ENCODE data around the gene MOB3B.

MOB3B gene

GRCh38 chr9:27385606-27386322, 143.8 kb downstream of the MOB3B start:
- DNase-seq, result peak; percentile 36

DNA sequence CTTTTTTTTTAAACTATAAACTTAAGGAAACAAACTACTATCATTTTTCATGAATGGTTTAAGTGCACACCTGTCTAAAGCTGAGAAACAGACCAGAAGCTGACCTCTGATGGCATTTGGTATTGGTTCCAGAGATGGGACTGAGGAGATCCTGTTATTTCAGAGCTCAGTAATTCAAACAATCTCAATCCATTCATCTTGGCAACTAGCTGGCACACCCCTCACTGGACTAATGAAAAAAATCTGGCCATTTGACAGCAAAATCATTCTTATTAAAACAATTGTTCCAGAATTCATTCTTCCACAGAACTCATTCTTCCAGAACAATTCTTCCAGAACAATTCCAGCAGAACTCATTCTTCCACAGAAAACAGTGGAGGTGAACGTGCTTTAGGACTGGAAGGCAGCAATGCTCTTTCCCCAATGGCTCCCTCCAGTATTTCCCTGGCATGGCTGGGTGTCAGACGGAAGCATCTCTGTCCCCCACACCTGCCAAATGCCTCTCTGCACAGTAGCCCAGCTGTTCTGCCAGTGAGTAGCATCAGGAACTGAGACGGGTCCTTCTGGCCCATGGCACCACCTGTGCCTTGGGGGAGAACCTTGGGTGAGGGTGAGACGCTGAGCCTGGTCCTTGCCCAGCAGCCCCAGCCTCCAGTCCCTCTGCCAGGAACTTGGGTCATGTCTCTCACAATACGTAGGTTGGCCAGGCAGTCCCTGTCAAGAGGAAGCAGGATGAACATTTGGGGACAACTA, 145.2 kb downstream of the MOB3B start:
- no peak for DNase-seq

DNA sequence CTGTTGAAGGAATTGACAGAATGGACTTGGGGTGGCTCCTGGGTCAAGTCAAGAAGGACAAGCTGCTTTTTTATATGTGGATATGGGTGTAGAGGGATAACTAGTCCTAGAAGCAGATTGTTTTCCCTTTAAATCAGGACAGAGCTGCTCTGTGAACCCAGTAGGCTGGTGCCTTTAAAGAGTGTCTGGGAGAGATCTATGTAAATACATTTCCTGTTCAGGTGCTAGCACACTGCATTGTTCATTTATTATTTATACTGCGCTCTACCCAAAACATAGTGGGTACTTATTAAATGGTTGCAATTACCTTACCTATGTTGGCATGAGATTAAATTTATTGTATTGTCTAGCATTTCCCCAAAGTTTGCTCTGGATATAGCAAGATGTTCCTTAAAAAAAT, 146.1 kb downstream of the MOB3B start:
- no peak for DNase-seq

DNA sequence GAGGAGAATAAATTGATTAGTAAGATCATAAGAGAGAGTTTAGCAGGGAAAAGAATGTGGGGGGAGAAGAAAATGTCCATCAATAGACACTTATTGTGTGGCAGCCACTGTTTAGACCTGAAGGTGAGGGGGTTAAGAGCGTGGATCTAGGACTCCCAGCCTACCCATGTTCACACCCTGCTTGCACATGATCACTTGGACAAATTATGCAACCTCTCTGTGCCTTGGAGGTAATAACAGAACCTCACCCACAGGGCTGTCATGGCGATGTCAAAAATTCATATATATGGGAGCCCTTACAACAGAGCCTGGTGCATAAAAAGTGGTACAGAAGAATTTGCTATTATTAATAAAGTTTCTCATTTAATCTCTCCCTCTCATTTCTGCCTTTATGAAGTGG, 146.6 kb downstream of the MOB3B start:
- no peak for DNase-seq

GRCh38 chr9:27382308-27382707, 147.3 kb downstream of the MOB3B start:
- no peak for DNase-seq

DNA sequence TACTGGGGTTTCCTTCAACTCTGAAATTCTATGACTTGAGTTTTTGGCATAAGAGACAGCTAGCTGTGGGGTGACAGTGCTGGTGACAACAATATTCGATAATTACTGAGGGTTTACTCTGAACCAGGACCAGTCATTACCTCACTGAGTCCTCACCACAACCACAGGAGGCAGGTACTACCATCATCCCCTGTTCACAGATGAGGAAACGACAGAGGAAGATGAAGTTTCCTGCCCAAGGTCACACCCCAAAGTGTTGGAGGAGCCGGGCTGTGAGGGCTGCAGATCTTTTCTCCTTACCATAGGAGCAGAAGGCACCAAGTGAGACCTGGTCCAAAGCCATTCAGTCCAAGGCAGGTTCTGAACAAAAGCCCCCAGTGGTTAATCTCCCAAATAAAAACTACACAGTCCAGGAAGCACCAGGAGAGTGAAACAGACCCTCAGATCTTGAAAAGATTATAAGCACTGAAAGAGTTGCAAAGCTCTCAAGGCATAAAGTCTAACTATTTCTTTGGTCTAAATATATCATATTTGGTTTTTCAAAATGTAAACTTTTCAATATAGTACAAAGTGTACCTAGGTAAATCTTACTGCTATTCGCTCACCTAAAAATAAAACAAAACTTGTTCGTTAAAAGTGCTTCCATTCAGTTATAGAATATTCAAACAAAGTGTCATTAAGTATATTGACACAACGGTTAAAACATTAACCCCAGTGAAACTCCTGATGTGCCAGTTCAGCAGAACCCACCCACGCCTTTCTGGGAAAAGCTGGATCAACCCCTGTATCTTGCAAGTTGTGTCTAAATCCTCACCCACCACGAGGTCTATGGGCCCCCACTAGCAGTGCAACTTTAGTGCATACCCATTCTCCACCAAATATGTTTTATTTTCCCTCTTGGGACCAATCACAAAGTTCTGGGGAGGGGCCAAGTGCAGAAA, 150.0 kb downstream of the MOB3B start:
- no peak for DNase-seq

GRCh38 chr9:27377811-27378456, 151.7 kb downstream of the MOB3B start:
- no peak for DNase-seq

DNA sequence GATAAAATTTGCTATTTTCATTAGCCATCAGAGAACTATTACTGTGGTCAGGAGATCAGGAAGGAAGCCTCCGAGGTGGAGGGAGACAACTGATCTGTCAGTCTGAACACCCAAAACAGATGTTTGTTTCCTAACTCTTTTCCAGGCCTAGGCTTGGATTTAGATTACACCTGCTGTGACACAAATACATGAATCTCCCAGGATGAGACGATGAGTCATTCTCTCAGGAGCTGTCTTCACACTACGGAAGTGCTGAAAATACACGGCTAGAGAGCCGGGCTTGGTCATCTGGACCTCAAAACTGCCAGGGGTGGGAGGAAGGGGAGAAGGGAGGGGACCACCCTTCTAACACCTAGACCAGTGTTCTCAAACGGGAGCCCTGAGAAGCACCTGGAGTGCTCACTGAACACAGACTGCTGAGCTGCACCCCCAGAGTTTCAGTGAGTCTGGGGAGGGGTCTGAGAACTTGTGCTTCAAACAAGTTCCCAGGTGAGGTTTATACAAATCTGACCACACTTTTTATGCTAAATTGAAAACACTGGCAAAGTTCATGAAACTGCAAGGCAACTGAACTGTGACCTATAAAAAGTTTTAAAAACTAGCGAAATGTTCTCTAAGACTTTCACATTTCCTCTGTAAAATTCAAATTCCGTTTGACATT, 152.3 kb downstream of the MOB3B start:
- no peak for DNase-seq

DNA sequence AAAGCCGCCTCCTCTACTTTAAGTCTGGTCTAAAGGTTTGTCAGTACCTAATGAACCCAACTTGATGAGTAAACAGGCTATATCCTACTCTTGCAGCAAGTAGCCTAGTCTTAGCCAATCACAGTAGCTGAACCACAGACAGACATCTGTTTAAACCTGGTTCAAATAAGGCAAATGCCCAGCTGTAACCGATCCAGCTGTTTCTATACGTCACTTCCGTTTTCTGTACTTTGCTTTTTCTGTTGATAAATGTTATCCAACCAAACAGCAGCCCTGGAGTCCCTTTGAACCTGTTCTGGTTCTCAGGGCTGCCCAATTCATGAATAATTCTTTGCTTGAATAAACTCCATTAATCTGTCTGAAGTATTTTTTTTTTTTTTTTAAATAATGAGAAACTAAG, 155.8 kb downstream of the MOB3B start:
- DNase-seq, result no peak

- DNase-seq, result no peak
These were observed 157.0 kb downstream of the MOB3B start for GRCh38 chr9:27372615-27373014.

DNA sequence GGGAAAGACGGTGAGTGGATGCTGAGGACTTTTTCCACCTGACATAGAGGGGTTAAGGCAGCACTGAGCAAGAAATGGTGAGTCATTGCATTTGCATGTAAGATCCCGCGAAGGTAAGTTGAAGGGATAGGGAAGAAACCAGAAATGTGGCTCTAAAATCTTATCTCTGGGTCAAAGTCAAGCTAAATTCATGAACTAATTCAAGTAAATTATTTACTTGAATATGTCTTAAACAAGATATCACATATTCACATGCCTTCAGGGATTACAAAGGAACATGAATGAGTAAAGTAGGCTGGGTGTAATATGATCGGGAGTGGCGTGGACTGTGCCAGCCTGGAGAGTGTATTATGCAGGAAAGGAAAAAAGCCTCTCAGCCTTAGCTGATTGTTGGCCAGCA, 158.2 kb downstream of the MOB3B start:
- DNase-seq, result no peak

DNA sequence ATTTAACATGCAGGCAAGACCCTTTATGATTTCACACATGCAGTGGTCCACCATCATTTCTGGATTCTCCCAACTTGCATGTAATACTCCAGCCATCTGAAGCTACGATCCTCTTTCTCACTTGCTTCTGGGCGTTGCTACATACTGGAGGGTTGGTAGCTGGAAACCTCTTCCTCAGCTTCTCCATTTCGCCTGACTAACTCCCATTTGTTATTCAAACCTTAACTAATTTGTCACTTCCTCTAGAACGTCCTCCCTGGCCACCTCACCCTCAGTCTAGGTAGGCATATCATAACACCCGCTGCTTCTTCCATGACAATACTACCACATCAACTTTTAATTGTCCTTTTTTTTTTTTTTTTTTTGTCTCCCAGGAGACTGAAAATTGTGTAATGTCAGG, 160.0 kb downstream of the MOB3B start:
- DNase-seq, result no peak

DNA sequence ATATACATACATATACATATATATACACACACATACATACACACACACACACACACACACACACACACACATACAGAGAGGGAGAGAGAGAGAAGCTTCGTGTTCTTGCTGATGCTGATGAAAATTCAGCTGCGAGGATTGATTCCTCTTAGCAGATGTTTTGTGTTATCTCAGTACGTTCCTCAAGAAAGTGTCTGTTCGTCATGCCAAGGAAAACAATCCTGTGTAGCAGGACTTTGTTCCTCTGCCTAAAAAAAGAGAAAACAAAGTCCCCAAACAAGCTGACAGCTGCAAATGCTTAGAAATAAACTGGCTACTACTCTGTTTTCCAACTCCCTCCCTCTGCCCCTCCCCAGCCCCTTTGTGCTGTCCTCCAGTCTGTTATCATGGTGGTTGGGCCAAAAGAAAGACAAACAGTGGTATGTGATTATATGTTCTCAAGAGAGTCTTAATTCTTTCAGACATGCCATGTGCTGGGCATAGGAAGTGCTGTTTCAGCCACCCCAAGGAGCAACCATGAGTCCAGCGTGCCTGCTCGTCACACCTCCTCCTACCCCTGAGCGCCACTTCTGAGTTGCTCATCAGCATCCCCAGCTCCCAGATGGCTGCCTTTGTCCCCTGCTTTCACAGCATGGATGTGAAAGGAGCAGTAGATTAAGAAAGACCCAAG, 161.2 kb downstream of the MOB3B start:
- no peak for DNase-seq

DNA sequence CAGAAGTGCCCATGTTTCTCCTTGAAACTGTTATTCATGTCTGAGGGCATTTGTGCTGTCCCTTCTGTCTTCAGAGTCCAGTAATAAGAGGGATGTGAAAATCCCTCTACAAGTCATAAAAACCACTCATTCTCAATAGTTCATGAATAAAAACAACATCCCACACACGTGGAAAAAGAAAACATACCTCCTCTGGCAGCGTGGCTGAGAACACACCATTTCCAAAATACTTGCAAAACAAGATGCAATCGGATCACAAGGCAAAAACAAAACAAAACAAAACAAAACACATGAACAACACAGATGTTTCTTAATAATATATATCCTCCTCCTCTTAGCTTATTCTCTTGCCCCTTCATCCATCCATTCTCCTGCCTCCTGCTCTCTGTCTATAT, 161.7 kb downstream of the MOB3B start:
- no peak for DNase-seq

GRCh38 chr9:27367175-27367798, 162.3 kb downstream of the MOB3B start:
- no peak for DNase-seq

- DNase-seq, result no peak
These were observed 163.8 kb downstream of the MOB3B start for GRCh38 chr9:27365707-27366376.

DNA sequence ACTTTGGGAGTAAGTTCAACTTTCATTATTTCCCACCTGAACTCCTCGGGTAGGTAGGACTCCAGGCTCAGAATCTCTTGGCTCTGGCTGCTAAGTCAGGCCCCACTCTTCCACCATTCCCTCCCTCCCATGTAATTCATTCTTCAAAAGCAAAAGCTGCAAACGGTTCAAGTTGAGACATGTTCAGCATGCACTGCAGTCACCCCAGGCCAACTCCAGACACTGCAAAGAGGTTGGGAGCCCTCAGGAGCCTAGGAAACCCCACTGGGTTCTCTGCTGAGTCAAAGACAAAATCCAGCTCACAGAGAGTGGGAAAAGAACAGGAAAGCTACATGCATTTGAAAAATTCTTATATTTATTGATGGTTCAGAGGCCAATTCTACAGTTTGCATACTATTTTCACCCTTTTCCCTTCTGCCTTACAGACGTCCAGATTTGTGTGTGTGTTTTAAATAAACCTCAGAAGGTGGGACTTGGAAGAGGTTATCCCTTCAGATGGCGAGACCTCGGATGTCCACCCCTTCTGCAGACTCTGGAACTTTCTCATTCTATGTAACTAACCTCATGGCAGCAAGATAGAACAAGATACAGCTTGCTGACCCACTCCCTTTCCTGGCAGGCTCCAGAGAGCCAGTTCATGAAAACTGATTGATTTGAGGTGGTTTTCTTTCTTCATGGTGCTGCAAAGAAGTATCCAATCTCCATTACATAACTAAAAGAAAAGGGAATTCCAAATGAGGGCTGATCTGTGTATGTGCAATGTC, 167.0 kb downstream of the MOB3B start:
- DNase-seq, result no peak

GRCh38 chr9:27361492-27361891, 168.1 kb downstream of the MOB3B start:
- no peak for DNase-seq

GRCh38 chr9:27359763-27360162, 169.9 kb downstream of the MOB3B start:
- no peak for DNase-seq

GRCh38 chr9:27358007-27358406, 171.6 kb downstream of the MOB3B start:
- DNase-seq, result no peak

Data from NCI-H2029 treated with DMSO at 0.1 percent for 48 hours (cell line).